ENCODE measurements around the gene SPANXA1.
"Not testable (repeated sequence)": the region's sequence is repeated elsewhere in the genome, so short reads cannot be mapped to it uniquely, and the experiment has no call there.

Gene SPANXA1

GRCh38 chrX:141584638-141585037, at the start of gene SPANXA1:
Gene SPANXA1, minus strand, starts transcription at chrX:141584738. Its CDS starts 60 bp downstream, at chrX:141584678.
- not testable (repeated sequence) for H3K4me3 ChIP-seq; H3K9ac ChIP-seq (ENCODE audit: insufficient read length); H3K36me3 ChIP-seq (ENCODE audit: insufficient read depth, low read length); DNase-seq (ENCODE audit: low read depth, low spot score); H3K9me3 ChIP-seq (ENCODE audit: low read depth, low read length); H3K27ac ChIP-seq

GRCh38 chrX:141632124-141632523, 47.6 kb upstream of the SPANXA1 start:
- Histone ChIP-seq H3K27ac (no peak overlapping the region), H3K4me3 (no peak overlapping the region), H3K9ac (ENCODE audit: insufficient read length) (no peak overlapping the region), H3K9me3 (ENCODE audit: low read depth, low read length) (no peaks in the 10 kb centered on the region), H3K36me3 (ENCODE audit: insufficient read depth, low read length) (no peaks in the 10 kb centered on the region)
- no peak for TF ChIP-seq EZH2 (IDR thresholded peaks at IDR 0.05)
- TF ChIP-seq FOXP2 (optimal IDR thresholded peaks at IDR 0.05; ENCODE audit: control extremely low read depth, extremely low read length, insufficient read depth), result no peak
- TF ChIP-seq POLR2AphosphoS5 (IDR thresholded peaks at IDR 0.05; ENCODE audit: borderline replicate concordance, low read depth, low read length), result no peak
- DNase-seq (ENCODE audit: low read depth, low spot score), result no peak

GRCh38 chrX:141619336-141619735, 34.8 kb upstream of the SPANXA1 start:
- TF ChIP-seq EZH2 (IDR thresholded peaks at IDR 0.05), result no peak
- TF ChIP-seq FOXP2 (optimal IDR thresholded peaks at IDR 0.05; ENCODE audit: control extremely low read depth, extremely low read length, insufficient read depth), result no peak
- TF ChIP-seq POLR2AphosphoS5 (IDR thresholded peaks at IDR 0.05; ENCODE audit: borderline replicate concordance, low read depth, low read length), result no peak
- no peaks in the 10 kb centered on the region for H3K9me3 ChIP-seq (ENCODE audit: low read depth, low read length)
- no peak overlapping the region for H3K9ac ChIP-seq (ENCODE audit: insufficient read length)
- no peaks in the 10 kb centered on the region for H3K36me3 ChIP-seq (ENCODE audit: insufficient read depth, low read length)
- no peak overlapping the region for H3K27ac ChIP-seq
- no peak overlapping the region for H3K4me3 ChIP-seq
- no peak for DNase-seq (ENCODE audit: low read depth, low spot score)

- H3K9ac ChIP-seq (ENCODE audit: insufficient read length), result no peak overlapping the region
- no peak overlapping the region for H3K27ac ChIP-seq
- no peak for DNase-seq (ENCODE audit: low read depth, low spot score)
- H3K36me3 ChIP-seq (ENCODE audit: insufficient read depth, low read length), result no peaks in the 10 kb centered on the region
- no peaks in the 10 kb centered on the region for H3K9me3 ChIP-seq (ENCODE audit: low read depth, low read length)
- TF ChIP-seq FOXP2 (optimal IDR thresholded peaks at IDR 0.05; ENCODE audit: control extremely low read depth, extremely low read length, insufficient read depth), result no peak
- no peak for TF ChIP-seq EZH2 (IDR thresholded peaks at IDR 0.05)
- no peak for TF ChIP-seq POLR2AphosphoS5 (IDR thresholded peaks at IDR 0.05; ENCODE audit: borderline replicate concordance, low read depth, low read length)
- no peak overlapping the region for H3K4me3 ChIP-seq
Measured at GRCh38 chrX:141609111-141609510, 24.6 kb upstream of the SPANXA1 start.

GRCh38 chrX:141589408-141589807, 4.9 kb upstream of the SPANXA1 start, which contains the start of gene SPANXA2:
Gene SPANXA2, plus strand, starts transcription at chrX:141589708. Its CDS starts 60 bp downstream, at chrX:141589768.
- not testable (repeated sequence) for H3K9me3 ChIP-seq (ENCODE audit: low read depth, low read length); H3K27ac ChIP-seq; DNase-seq (ENCODE audit: low read depth, low spot score); H3K4me3 ChIP-seq; H3K36me3 ChIP-seq (ENCODE audit: insufficient read depth, low read length); H3K9ac ChIP-seq (ENCODE audit: insufficient read length)

- H3K9ac ChIP-seq (ENCODE audit: insufficient read length); H3K27ac ChIP-seq; H3K9me3 ChIP-seq (ENCODE audit: low read depth, low read length); H3K36me3 ChIP-seq (ENCODE audit: insufficient read depth, low read length); DNase-seq (ENCODE audit: low read depth, low spot score); H3K4me3 ChIP-seq: not testable (repeated sequence)
Measured at GRCh38 chrX:141542551-141542950, 42.0 kb downstream of the SPANXA1 start.
